Stimulated activated CD4-positive, alpha-beta T cell treated with anti-CD3 and anti-CD28 coated beads, Interleukin-1b, Interleukin-23, amount 100 ng/mL, for 48 hours (primary cell): ENCODE results near the gene STPG2.

Experiments
- DNase-seq: peaks from one replicate; pipeline ENCODE4 v3.0.0-alpha.2; 2020

STPG2 gene

GRCh38 chr4:98092833-98093439, 50.3 kb downstream of the STPG2 start:
- no peak for DNase-seq

GRCh38 chr4:98081936-98082335, 61.3 kb downstream of the STPG2 start:
- no peak for DNase-seq

GRCh38 chr4:98068495-98068894, 74.8 kb downstream of the STPG2 start:
- no peak for DNase-seq

GRCh38 chr4:98055800-98056501, 87.3 kb downstream of the STPG2 start:
- no peak for DNase-seq

GRCh38 chr4:98046665-98047064, 96.6 kb downstream of the STPG2 start:
- DNase-seq = no peak

GRCh38 chr4:98030059-98030458, 113.2 kb downstream of the STPG2 start:
- no peak for DNase-seq

- DNase-seq = no peak
Observed at GRCh38 chr4:98027827-98028226, 115.4 kb downstream of the STPG2 start.

GRCh38 chr4:98026362-98026761, 116.9 kb downstream of the STPG2 start:
- no peak for DNase-seq

- DNase-seq = no peak
Observed at GRCh38 chr4:98006814-98007412, 136.4 kb downstream of the STPG2 start.

- no peak for DNase-seq
Observed at GRCh38 chr4:98006060-98006459, 137.2 kb downstream of the STPG2 start.

GRCh38 chr4:98000940-98001339, 142.3 kb downstream of the STPG2 start:
- DNase-seq = no peak

- no peak for DNase-seq
Observed at GRCh38 chr4:97998203-97998602, 145.1 kb downstream of the STPG2 start.

- no peak for DNase-seq
Observed at GRCh38 chr4:97994765-97995465, 148.4 kb downstream of the STPG2 start.

- DNase-seq = no peak
Observed at GRCh38 chr4:97990409-97990808, 152.9 kb downstream of the STPG2 start.

GRCh38 chr4:97987019-97987648, 156.1 kb downstream of the STPG2 start:
- no peak for DNase-seq

- no peak for DNase-seq
Observed at GRCh38 chr4:97984545-97985131, 158.6 kb downstream of the STPG2 start.

GRCh38 chr4:97978791-97979488, 164.3 kb downstream of the STPG2 start:
- no peak for DNase-seq

GRCh38 chr4:97953171-97953941, 189.9 kb downstream of the STPG2 start:
- no peak for DNase-seq

GRCh38 chr4:97952763-97953162, 190.5 kb downstream of the STPG2 start:
- no peak for DNase-seq

GRCh38 chr4:97950836-97951235, 192.4 kb downstream of the STPG2 start:
- no peak for DNase-seq

GRCh38 chr4:97942951-97943350, 200.3 kb downstream of the STPG2 start:
- no peak for DNase-seq
